Cardiac fibroblast (primary cell): Measurements from ENCODE around the gene PLAC8L1.

ENCODE experiments used
- DNase-seq, 2 donors: peaks; one replicate each; pipeline versions ENCODE4 v3.0.0 to v3.0.0-alpha.2; 2010; ENCODE audit warnings: low read depth in 2 of 2
- H3K4me3 ChIP-seq, 2 donors: replicated peaks in 1 of 2; 1 replicate in 1 of 2; 2 replicates in 1 of 2; pipeline ENCODE4 v1.5.1; 2011; ENCODE audit warnings: low read depth in 2 of 2, low read length in 2 of 2, mild to moderate bottlenecking in 2 of 2, moderate library complexity in 1 of 2
- CTCF ChIP-seq: IDR thresholded peaks from one replicate; pipeline ENCODE4 v1.5.1; 2011; ENCODE audit warnings: low read depth, mild to moderate bottlenecking, low read length, inconsistent platforms

PLAC8L1 gene

GRCh38 chr5:146041180-146041789 is 64.1 kb downstream of the PLAC8L1 start:
- no peak overlapping the region for H3K4me3 ChIP-seq
- peak in 1 of 2 donors; percentile 24 for DNase-seq
- TF ChIP-seq CTCF, result peak; percentile 44

GRCh38 chr5:146040527-146040926 is 64.8 kb downstream of the PLAC8L1 start:
- no peak for TF ChIP-seq CTCF
- no peak overlapping the region for H3K4me3 ChIP-seq
- DNase-seq, result peak in 1 of 2 donors; percentile 32

- no peak overlapping the region for H3K4me3 ChIP-seq
- DNase-seq, result no peak
- no peak for TF ChIP-seq CTCF
Measured at GRCh38 chr5:146039420-146039819, 66.0 kb downstream of the PLAC8L1 start.

GRCh38 chr5:146034605-146035004 is 70.8 kb downstream of the PLAC8L1 start:
- TF ChIP-seq CTCF, result no peak
- H3K4me3 ChIP-seq, result no peak overlapping the region

More at GRCh38 chr5:146034605-146035004, 70.8 kb downstream of the PLAC8L1 start:
- DNase-seq, result no peak
